Transverse colon (tissue), 4 donors: ENCODE measurements around the gene GADL1.

Experiments
- CTCF ChIP-seq, 5 experiments: fragments of 200-600 bp in 3 of 5; fragments of 450-650 bp in 2 of 5; sonication (generic) in 3 of 5; IDR thresholded peaks; 1 replicate in 2 of 5; 2 replicates in 3 of 5; pipeline ENCODE4 v1.5.1; 2016 to 2017; ENCODE audit warnings: antibody characterized with exemption in 5 of 5, inconsistent platforms in 3 of 5, mild to moderate bottlenecking in 2 of 5, moderate library complexity in 1 of 5
- POLR2A ChIP-seq: fragments of 450-650 bp; IDR thresholded peaks from one replicate; pipeline ENCODE4 v1.6.1; 2016; ENCODE audit warnings: antibody characterized with exemption, mild to moderate bottlenecking, moderate library complexity
- POLR2AphosphoS5 ChIP-seq, 3 donors: sonication (generic); formaldehyde crosslinking; IDR thresholded peaks; one replicate each; pipeline ENCODE4 v1.6.1; 2016; ENCODE audit warnings: antibody characterized with exemption in 3 of 3

- TF ChIP-seq POLR2A (no peak), CTCF (IDR thresholded peaks at IDR 0.05) (no peak), POLR2AphosphoS5 (IDR thresholded peaks at IDR 0.05) (no peak)
These were observed 58.8 kb downstream of the GADL1 start for GRCh38 chr3:30835667-30836066.
